Stomach (tissue), 19 donors: ENCODE results near the gene DHFR. TPM values are rescaled to one million over a fixed set of nuclear protein-coding genes. Genes with fewer than 3 reads are reported as not detected.

Experiments used
- DNase-seq, 2 donors: peaks; one replicate each; pipeline versions ENCODE4 v3.0.0 to v3.0.0-alpha.2; 2013 to 2019
- H3K27ac ChIP-seq, 5 donors: fragments of 200-600 bp in 4 of 5; sonication (generic) in 4 of 5; one replicate each; pipeline ENCODE4 v1.5.1; 2013 to 2019; ENCODE audit warnings: mild to moderate bottlenecking in 1 of 5, moderate library complexity in 1 of 5
- H3K27me3 ChIP-seq, 3 donors: fragments of 200-600 bp; sonication (generic); one replicate each; pipeline ENCODE4 v1.5.1; 2017 to 2019; ENCODE audit warnings: mixed run types in 1 of 3
- H3K36me3 ChIP-seq, 4 donors: fragments of 200-600 bp; sonication (generic); 1 replicate in 3 of 4; 2 replicates in 1 of 4; pipeline ENCODE4 v1.5.1; 2016 to 2019
- H3K4me1 ChIP-seq, 4 donors: fragments of 200-600 bp; sonication (generic); one replicate each; pipeline ENCODE4 v1.5.1; 2016 to 2019
- H3K4me3 ChIP-seq, 4 donors: fragments of 200-600 bp; sonication (generic) in 3 of 4; one replicate each; pipeline ENCODE4 v1.5.1; 2016 to 2019; ENCODE audit warnings: mild to moderate bottlenecking in 1 of 4
- H3K9me3 ChIP-seq, 4 donors: fragments of 200-600 bp; sonication (generic); one replicate each; pipeline ENCODE4 v1.5.1; 2016 to 2019
- EP300 ChIP-seq: sonication (generic); formaldehyde crosslinking; IDR thresholded peaks from one replicate; pipeline ENCODE4 v1.6.1; 2017; ENCODE audit warnings: antibody characterized with exemption
- POLR2A ChIP-seq, 4 donors: fragments of 450-650 bp; IDR thresholded peaks; one replicate each; pipeline ENCODE4 v1.6.1; 2016; ENCODE audit warnings: antibody characterized with exemption in 4 of 4, control low read depth in 2 of 4, mild to moderate bottlenecking in 1 of 4, moderate library complexity in 1 of 4
- POLR2AphosphoS5 ChIP-seq, 3 donors: sonication (generic); formaldehyde crosslinking; IDR thresholded peaks; one replicate each; pipeline ENCODE4 v1.6.1; 2016; ENCODE audit warnings: antibody characterized with exemption in 3 of 3
- WGBS, 5 donors: extraction: QIAGEN DNeasy Blood & Tissue Kit in 3 of 5; methylation state at CpG; one replicate each; pipeline versions ENCODE4 v1.1.5 to v1.1.7; 2013 to 2018; 5-methylcytosine and 5-hydroxymethylcytosine counted together
- intact Hi-C: fragments of 100-400 bp; cut with DNase I; formaldehyde crosslinking; loops from one replicate; pipeline ENCODE4 v1.15.1; 2023; ENCODE audit warnings: low total_unique reads
- long read RNA-seq, 10 donors: transcript quantifications; one replicate each; lab custom pipeline, GENCODE V29; 2026
- polyA plus RNA-seq, 3 donors: library from polyadenylated mRNA; stranded (reverse); fragments of 200-250 nt; gene quantifications; one replicate each; pipeline ENCODE4 v1.2.3, GENCODE V29; 2013
- total RNA-seq, 5 donors: library from RNA; depleted of rRNA; stranded (reverse); fragments of >200 nt; gene quantifications; one replicate each; pipeline versions ENCODE4 v1.1.0 to v1.2.3, GENCODE V29; 2014 to 2016
- TF ChIP-seq, protein P1 (sequence below), 7 experiments: fragments of 450-650 bp in 4 of 7; fragments of 200-600 bp in 3 of 7; sonication (generic) in 3 of 7; IDR thresholded peaks; one replicate each; pipeline ENCODE4 v1.5.1; 2016 to 2019; ENCODE audit warnings: antibody characterized with exemption in 7 of 7, control low read depth in 2 of 7, mild to moderate bottlenecking in 1 of 7
- donor health status: healthy with polysubstance abuse.
- donor health status: Bipolar disorder and iron deficiency.
- donor health status: healthy.

Gene DHFR
- total RNA-seq (10 to 100 TPM in 1 of 5 donors, 1 to 10 TPM in 4; 2.8 to 16.7 (median 6.7) TPM), polyA plus RNA-seq (10 to 100 TPM in 1 of 3 donors, 1 to 10 TPM in 2; 6.3 to 11.9 (median 7.4) TPM)
- long read RNA-seq, donor 1, transcript DHFR-201 (6 exons, 3,917 nt), result major isoform, 5 of 5 reads
- long read RNA-seq, donor 1, partial matches to known transcripts, result 0 of 5 reads
- long read RNA-seq, donor 1, other reads (novel, unspliced or antisense), result 0 of 5 reads
- long read RNA-seq, donor 2, transcript DHFR-201 (6 exons, 3,917 nt), result major isoform, 8 of 13 reads
- long read RNA-seq, donor 2, partial matches to known transcripts, result 5 of 13 reads
- long read RNA-seq, donor 2, other reads (novel, unspliced or antisense), result 0 of 13 reads
- long read RNA-seq, donor 3, partial matches to known transcripts, result 0 of 4 reads
- long read RNA-seq, donor 3, other reads (novel, unspliced or antisense), result 0 of 4 reads
- long read RNA-seq, donor 4, partial matches to known transcripts, result 0 of 1 reads
- long read RNA-seq, donor 4, other reads (novel, unspliced or antisense), result 0 of 1 reads
- long read RNA-seq, donor 5, transcript DHFR-201 (6 exons, 3,917 nt), result major isoform, 10 of 11 reads
- long read RNA-seq, donor 5, partial matches to known transcripts, result 0 of 11 reads
- long read RNA-seq, donor 5, other reads (novel, unspliced or antisense), result 0 of 11 reads
- long read RNA-seq, donor 6, transcript DHFR-201 (6 exons, 3,917 nt), result major isoform, 18 of 50 reads
- long read RNA-seq, donor 6, partial matches to known transcripts, result 25 of 50 reads
- long read RNA-seq, donor 6, other reads (novel, unspliced or antisense), result 5 of 50 reads
- long read RNA-seq, donor 7, transcript DHFR-201 (6 exons, 3,917 nt), result major isoform, 17 of 17 reads
- long read RNA-seq, donor 7, partial matches to known transcripts, result 0 of 17 reads
- long read RNA-seq, donor 7, other reads (novel, unspliced or antisense), result 0 of 17 reads
- long read RNA-seq, donor 8, partial matches to known transcripts, result 0 of 3 reads
- long read RNA-seq, donor 8, other reads (novel, unspliced or antisense), result 0 of 3 reads
- long read RNA-seq, donor 9, transcript DHFR-201 (6 exons, 3,917 nt), result major isoform, 5 of 6 reads
- long read RNA-seq, donor 9, partial matches to known transcripts, result 0 of 6 reads
- long read RNA-seq, donor 9, other reads (novel, unspliced or antisense), result 0 of 6 reads
- long read RNA-seq, donor 10, partial matches to known transcripts, result 0 of 1 reads
- long read RNA-seq, donor 10, other reads (novel, unspliced or antisense), result 0 of 1 reads

DNA sequence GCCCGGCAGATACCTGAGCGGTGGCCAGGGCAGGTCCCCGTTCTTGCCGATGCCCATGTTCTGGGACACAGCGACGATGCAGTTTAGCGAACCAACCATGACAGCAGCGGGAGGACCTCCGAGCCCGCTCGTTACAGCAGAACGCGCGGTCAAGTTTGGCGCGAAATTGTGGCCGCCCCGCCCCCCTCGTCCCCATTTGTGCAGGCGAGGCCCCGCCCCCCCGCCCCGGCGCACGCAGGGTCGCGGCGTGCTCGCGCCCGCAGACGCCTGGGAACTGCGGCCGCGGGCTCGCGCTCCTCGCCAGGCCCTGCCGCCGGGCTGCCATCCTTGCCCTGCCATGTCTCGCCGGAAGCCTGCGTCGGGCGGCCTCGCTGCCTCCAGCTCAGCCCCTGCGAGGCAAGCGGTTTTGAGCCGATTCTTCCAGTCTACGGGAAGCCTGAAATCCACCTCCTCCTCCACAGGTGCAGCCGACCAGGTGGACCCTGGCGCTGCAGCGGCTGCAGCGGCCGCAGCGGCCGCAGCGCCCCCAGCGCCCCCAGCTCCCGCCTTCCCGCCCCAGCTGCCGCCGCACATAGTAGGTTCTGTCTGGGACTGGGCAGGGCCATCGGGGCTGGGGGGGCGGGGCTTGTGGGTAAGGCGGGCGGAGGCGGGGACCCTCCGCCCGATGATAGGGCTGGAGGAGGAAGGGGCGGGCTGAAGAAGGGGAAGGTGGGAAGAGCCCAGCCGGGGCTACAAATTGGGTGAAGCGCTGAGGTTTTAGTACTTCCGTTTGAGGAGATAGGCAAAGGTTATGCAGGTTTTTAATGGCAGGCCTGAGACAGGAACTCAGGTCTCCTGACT is at the start of gene DHFR, which contains the start of gene MSH3:
DHFR (minus strand) TSS at position 593 of the 840 bp plus-strand sequence; CDS start at position 99, 494 bp downstream.
MSH3 (plus strand) TSS at position 262 of the 840 bp plus-strand sequence; CDS start at position 338, 76 bp downstream.
- peak; percentile 89 to 96 for DNase-seq
- H3K9me3 ChIP-seq, result no peaks in the 10 kb centered on the region
- peak within 1 kb of the TSS; percentile 79 to 93 (median 82) for H3K4me3 ChIP-seq
- peak within 1 kb of the TSS in 4 of 5 donors; percentile 91 to 100 (median 96) for H3K27ac ChIP-seq
- H3K27me3 ChIP-seq, result no peaks in the 10 kb centered on the region
- peaks cover 4 to 34% (median 31%) of the 10 kb centered on the region in 4 donors for H3K36me3 ChIP-seq
- intact Hi-C loops, result no loop called here
- 0 to 1% (median 0%) methylated on average over 24 to 74 of the region's 74 CpGs for WGBS, 5 donors
- H3K4me1 ChIP-seq, result peaks cover 11 to 28% (median 18%) of the 10 kb centered on the region in 4 donors
- no peak for TF ChIP-seq EP300
- no peak for TF ChIP-seq POLR2A (IDR thresholded peaks at IDR 0.05)
- TF ChIP-seq, protein P1, sequence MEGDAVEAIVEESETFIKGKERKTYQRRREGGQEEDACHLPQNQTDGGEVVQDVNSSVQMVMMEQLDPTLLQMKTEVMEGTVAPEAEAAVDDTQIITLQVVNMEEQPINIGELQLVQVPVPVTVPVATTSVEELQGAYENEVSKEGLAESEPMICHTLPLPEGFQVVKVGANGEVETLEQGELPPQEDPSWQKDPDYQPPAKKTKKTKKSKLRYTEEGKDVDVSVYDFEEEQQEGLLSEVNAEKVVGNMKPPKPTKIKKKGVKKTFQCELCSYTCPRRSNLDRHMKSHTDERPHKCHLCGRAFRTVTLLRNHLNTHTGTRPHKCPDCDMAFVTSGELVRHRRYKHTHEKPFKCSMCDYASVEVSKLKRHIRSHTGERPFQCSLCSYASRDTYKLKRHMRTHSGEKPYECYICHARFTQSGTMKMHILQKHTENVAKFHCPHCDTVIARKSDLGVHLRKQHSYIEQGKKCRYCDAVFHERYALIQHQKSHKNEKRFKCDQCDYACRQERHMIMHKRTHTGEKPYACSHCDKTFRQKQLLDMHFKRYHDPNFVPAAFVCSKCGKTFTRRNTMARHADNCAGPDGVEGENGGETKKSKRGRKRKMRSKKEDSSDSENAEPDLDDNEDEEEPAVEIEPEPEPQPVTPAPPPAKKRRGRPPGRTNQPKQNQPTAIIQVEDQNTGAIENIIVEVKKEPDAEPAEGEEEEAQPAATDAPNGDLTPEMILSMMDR (IDR thresholded peaks at IDR 0.05), result peak in 1 of 7 experiments; percentile 29
- peak in 2 of 3 donors; percentile 65 to 72 for TF ChIP-seq POLR2AphosphoS5 (IDR thresholded peaks at IDR 0.05)

DNA sequence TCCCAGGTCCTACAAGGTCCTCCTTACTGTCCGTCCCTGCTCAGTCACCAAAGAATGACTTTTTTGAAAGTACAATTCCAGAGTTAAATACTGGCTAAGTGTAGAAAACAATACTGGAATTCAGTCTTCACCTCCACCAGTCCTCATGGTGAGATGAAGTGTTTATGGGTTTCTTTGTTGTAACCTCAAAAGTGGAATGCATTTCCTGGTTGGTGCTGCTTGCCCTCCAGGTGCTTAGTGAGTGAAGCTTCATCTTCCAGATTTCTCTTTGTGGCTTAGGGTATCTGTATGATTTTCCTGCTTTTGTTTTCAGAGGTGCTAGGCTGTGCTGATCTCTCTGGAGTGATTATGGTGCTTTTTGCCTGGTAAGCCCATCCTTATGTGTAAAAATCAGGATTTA is 49.4 kb upstream of the DHFR start:
- H3K9me3 ChIP-seq, result no peaks in the 10 kb centered on the region
- DNase-seq, result no peak
- no peaks in the 10 kb centered on the region for H3K4me1 ChIP-seq
- H3K4me3 ChIP-seq, result no peak overlapping the region
- H3K36me3 ChIP-seq, result peaks cover 0 to 46% (median 39%) of the 10 kb centered on the region in 4 donors
- 80 to 100% (median 93%) methylated on average over 1 of the region's 1 CpG for WGBS, 5 donors
- no peaks in the 10 kb centered on the region for H3K27me3 ChIP-seq
- no peak overlapping the region for H3K27ac ChIP-seq
- no peak for TF ChIP-seq EP300
- TF ChIP-seq, protein P1 (IDR thresholded peaks at IDR 0.05), result no peak
- no peak for TF ChIP-seq POLR2AphosphoS5 (IDR thresholded peaks at IDR 0.05)
- TF ChIP-seq POLR2A (IDR thresholded peaks at IDR 0.05), result no peak
- intact Hi-C loops, result no loop called here

DNA sequence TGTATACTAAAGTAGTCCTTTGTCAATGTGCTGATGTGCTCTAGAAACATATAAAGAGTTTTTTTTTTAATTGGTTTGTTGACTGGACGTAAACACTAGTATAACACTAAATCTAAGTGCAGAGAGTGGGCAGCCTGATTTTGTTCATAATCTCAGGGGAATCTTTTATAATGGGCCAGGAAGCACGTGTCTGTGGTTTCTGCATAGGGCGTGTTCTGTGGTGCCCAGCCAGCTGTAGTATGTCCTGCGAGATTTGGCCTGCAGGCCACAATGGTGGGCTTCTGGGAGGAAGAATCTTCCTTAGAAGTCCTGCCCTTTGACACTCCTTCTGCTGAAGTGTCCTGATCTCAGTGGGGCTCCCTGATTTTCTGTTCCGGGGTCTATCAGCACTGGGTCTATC is 49.0 kb upstream of the DHFR start:
- Histone ChIP-seq H3K27me3 (no peaks in the 10 kb centered on the region), H3K9me3 (no peaks in the 10 kb centered on the region), H3K36me3 (peaks cover 0 to 42% (median 34%) of the 10 kb centered on the region in 4 donors), H3K27ac (no peak overlapping the region), H3K4me3 (no peak overlapping the region), H3K4me1 (no peaks in the 10 kb centered on the region)
- whole genome bisulfite sequencing, 5 donors, result 78 to 82% (median 79%) methylated on average over 5 of the region's 5 CpGs
- TF ChIP-seq POLR2A (IDR thresholded peaks at IDR 0.05) (no peak), POLR2AphosphoS5 (IDR thresholded peaks at IDR 0.05) (no peak), EP300 (no peak)
- TF ChIP-seq, protein P1 (IDR thresholded peaks at IDR 0.05), result no peak
- DNase-seq, result no peak
- intact Hi-C loops, result no loop called here
